ENCODE results near the gene UMPS.

DNA sequence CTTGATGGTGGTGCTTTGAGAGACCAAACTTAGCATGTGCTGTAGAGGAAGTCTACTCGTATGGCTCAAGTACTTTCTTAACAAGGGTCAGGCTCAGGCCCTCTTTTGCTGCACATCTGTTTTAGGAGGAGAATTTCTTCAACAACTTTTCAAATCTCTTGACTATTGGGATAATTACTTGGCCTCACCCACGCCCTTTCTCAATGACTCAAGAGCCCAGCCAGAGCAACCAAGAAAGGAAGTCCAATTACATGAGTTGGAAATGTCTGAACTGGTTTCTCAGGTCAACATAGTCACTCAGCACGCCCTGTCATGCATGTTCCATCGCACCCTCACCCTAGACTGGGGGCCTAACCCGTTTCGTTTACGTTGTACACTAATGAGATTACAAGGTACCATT lies 44.8 kb upstream of the UMPS start:
- TF ChIP-seq CTCF (IDR thresholded peaks at IDR 0.05; ENCODE audit: poor library complexity) (no peak), EZH2 (IDR thresholded peaks at IDR 0.05; ENCODE audit: borderline replicate concordance) (no peak)

Measured in hepatocyte (in vitro differentiated cells).